SJSA1 (cell line): Measurements from ENCODE around the gene CHRNA9. TPM values are rescaled to one million over a fixed set of nuclear protein-coding genes. Genes with fewer than 3 reads are reported as not detected.
"Not testable (repeated sequence)": the region's sequence is repeated elsewhere in the genome, so short reads cannot be mapped to it uniquely, and the experiment has no call there.

Experiments used
- DNase-seq, 2 experiments: peaks; one replicate each; pipeline ENCODE4 v3.0.0-alpha.2; 2015 to 2020; ENCODE audit warnings: low spot score in 2 of 2, low read depth in 1 of 2
- H3K27ac ChIP-seq: fragments of 250-450 bp; sonication (Bioruptor Pico); 2 replicates; pipeline ENCODE4 v1.5.1; 2020; ENCODE audit warnings: mild to moderate bottlenecking, moderate library complexity
- H3K27me3 ChIP-seq: fragments of 250-450 bp; sonication (Bioruptor Pico); replicated peaks from 2 replicates; pipeline ENCODE4 v1.5.1; 2020; ENCODE audit warnings: mild to moderate bottlenecking, moderate library complexity
- H3K36me3 ChIP-seq: fragments of 250-450 bp; sonication (Bioruptor Pico); 2 replicates; pipeline ENCODE4 v1.5.1; 2020; ENCODE audit warnings: mild to moderate bottlenecking
- H3K4me1 ChIP-seq: fragments of 250-450 bp; sonication (Bioruptor Pico); replicated peaks from 2 replicates; pipeline ENCODE4 v1.6.1; 2021; ENCODE audit warnings: mild to moderate bottlenecking
- H3K4me3 ChIP-seq: fragments of 250-450 bp; sonication (Bioruptor Pico); 2 replicates; pipeline ENCODE4 v1.5.1; 2020; ENCODE audit warnings: mild to moderate bottlenecking
- H3K9me3 ChIP-seq: fragments of 250-450 bp; sonication (Bioruptor Pico); replicated peaks from 2 replicates; pipeline ENCODE4 v1.5.1; 2020; ENCODE audit warnings: mild to moderate bottlenecking
- total RNA-seq: library from RNA; depleted of rRNA; stranded (reverse); fragments of >200 nt; shearing (Covaris generic); gene quantifications from 2 replicates; pipeline ENCODE4 v1.2.3, GENCODE V29; 2014

Gene CHRNA9
- total RNA-seq, 1 experiment from 2014 or later: not detected

DNA sequence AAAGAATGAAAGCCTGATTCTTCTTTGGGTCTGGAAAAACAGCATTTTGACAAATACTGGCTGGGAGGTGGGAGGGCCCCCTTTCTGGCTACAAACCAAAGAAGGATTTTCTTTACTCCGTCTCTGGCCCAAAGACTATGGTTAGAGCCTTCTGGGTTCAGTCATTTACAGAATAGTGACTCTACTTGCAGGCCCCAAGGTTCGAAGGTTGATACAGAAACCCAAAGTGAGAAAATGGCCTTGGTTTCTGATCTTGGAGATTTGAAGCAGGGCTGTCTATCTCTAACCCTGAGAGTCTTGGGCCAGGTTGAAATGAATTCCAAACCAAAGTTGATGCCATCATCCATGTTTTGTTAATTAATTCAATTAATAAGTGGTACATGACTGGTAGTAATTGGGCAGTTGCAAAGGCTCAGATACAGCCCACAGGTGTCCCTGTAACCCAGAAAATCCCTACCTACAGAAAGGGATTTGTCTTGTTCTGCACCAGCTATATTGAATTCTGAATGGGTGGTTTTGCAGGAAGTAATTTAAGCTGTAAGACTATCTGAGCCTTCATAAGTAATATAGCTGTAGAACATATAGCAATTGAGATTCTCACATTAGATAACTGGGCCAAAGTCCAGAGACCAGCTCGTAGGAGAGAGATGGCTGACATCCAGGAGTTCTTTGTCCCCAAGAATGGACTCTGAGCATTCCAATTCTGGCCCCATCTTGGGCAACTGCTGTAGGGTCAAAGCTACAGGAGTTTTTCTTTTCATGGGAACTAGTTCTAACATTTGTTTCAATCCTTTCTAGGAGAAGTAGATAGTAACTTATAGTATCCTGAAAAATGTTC lies 34.5 kb downstream of the CHRNA9 start:
- Histone ChIP-seq H3K27me3 (no peaks in the 10 kb centered on the region), H3K9me3 (no peaks in the 10 kb centered on the region)
- no peak for DNase-seq

DNA sequence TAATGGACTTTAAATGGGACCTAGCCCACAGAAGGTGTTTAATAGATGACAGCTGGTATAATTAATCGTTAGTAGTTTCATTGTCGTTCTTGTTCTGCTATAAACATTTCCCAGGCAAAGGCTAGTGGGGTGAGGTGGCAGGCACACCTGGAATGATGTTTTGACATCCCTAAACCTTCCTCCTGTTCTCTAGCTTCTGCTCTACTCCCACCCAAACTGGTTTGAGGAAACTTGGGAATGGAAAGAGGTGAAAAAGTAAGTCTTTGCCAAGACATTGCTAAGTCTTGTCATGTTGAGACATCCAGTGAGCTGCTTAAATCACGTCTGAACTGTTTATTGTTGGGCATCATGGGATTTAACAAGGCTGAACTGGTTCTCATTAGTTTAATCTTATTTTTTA lies 37.5 kb downstream of the CHRNA9 start:
- Histone ChIP-seq H3K27ac (no peak overlapping the region), H3K4me3 (no peak overlapping the region), H3K27me3 (no peaks in the 10 kb centered on the region), H3K4me1 (no peaks in the 10 kb centered on the region), H3K36me3 (no peaks in the 10 kb centered on the region), H3K9me3 (no peaks in the 10 kb centered on the region)
- no peak for DNase-seq

More for the DNA sequence above, 34.5 kb downstream of the CHRNA9 start:
- Histone ChIP-seq H3K4me3 (no peak overlapping the region), H3K4me1 (no peaks in the 10 kb centered on the region), H3K27ac (no peak overlapping the region), H3K36me3 (no peaks in the 10 kb centered on the region)

DNA sequence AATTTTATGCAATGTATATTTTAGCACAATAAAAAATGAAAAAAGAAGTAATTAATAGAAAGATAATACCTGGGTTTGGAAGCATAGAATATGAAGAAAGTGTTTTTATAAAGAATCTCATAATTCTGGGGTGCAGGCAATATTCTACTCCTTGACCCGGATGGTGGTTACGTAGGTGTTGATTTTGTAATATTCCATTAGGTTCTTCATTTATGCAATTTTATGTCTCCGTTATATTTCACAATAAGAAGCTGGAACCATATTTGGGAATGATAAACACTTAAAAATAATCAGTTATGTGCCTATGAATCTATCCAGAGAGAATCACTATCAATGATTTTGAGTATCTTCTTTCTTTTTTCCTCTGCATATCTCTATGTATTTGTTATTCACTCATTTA lies 38.5 kb downstream of the CHRNA9 start:
- Histone ChIP-seq H3K4me1 (no peaks in the 10 kb centered on the region), H3K4me3 (no peak overlapping the region), H3K27ac (no peak overlapping the region), H3K9me3 (no peaks in the 10 kb centered on the region), H3K27me3 (no peaks in the 10 kb centered on the region), H3K36me3 (no peaks in the 10 kb centered on the region)
- DNase-seq: no peak

DNA sequence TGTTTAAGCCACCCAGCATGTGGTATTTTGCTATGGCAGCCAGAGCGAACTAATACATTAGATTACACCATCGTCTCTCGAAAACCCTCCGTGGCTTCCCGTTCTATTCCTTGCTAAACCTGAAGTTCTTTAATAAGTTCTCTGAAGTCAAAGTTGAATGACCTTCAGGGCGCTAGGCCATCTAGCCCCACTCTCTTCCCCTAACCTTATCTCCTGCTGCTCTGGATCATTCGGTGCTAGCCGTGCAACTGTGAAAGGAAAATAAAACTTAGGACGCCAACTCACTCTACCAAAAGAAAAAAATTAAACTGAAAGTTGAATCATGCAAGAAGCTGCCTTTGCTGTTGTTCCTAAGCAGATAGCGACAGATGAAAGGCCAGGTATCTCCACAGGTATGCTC lies 40.0 kb downstream of the CHRNA9 start:
- H3K27me3 ChIP-seq: no peaks in the 10 kb centered on the region
- no peak for DNase-seq
- H3K9me3 ChIP-seq: no peaks in the 10 kb centered on the region
- H3K27ac ChIP-seq: no peak overlapping the region
- H3K4me1 ChIP-seq: no peaks in the 10 kb centered on the region
- no peaks in the 10 kb centered on the region for H3K36me3 ChIP-seq
- no peak overlapping the region for H3K4me3 ChIP-seq

DNA sequence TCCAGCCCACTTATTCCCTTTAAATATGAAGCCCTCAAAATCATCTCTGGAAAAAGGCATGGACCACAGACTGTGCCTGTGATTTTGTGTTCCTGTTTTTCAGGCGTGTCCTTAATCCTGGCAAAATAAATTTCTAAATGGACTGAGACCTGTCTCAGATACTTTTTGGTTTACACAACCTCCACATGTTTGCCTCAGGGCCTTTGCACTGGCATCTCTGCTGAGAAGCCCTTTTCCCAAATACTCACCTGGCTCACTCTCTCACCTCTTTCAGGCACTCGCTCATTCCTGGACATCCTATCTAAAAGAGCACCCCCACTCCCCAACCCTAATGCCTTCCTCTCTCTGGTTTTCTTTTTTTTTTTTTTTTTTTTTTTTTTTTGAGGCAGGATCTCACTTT lies 40.5 kb downstream of the CHRNA9 start:
- no peak for DNase-seq
- Histone ChIP-seq H3K36me3 (no peaks in the 10 kb centered on the region), H3K4me3 (no peak overlapping the region), H3K27me3 (no peaks in the 10 kb centered on the region), H3K9me3 (no peaks in the 10 kb centered on the region), H3K4me1 (no peaks in the 10 kb centered on the region), H3K27ac (no peak overlapping the region)

DNA sequence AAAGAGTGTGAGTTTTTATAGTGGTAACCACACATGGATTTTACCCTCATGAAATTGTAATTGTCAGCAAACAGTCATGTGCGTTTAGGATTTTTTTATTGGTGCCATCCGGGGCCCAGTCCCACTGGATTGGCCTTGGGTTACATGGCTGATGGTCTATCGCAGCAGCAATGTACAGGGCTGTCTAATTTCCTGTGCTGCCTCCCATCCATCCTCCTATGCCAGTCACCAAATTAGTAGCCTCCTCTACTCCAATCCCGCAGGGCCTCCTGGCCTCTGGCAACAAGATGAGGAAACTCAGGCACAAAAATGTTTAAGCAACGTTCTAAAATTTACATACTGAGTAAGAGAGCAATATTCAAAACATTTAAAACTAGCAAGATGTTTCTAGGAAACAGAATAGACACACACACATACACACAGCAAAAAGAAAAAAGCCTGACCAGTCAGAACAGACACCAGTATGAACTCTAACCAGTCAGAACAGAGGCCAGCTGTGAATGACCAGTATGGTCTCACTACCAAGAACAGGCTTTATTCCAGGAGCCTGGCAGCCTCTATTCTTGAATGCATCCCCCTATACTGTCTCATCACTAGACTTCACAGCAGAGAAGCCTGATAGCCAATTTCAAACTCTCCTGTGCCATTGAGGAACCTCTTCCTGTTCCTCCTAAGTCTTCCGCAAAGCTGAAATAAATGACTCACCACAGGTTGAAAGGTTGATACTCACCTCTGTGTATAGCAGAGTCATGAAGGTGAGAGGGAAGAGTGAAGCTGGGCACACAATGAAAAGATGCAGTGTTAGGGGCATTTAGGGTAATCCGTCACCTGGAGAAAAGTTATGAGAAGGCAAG lies 42.6 kb downstream of the CHRNA9 start:
- no peaks in the 10 kb centered on the region for H3K36me3 ChIP-seq
- no peak overlapping the region for H3K27ac ChIP-seq
- no peak for DNase-seq

DNA sequence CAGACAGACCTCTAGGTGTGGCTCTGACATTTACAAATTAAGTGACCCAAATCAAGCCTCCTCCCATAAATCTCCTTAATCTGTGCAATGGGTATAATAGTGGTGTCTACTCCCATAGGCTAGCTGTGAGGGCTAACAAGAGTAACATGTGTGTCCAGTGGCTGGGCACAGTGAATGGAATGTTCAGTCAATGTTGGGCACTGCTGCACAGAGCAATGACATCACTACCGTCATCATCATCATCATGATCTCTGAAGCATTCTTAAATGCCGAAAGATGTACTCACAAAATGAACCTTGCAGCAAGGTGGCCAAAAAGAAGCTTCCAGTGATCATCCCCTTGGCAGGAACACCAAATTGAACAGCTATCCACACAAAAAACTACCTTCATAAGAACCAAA lies 43.5 kb downstream of the CHRNA9 start:
- H3K9me3 ChIP-seq: no peaks in the 10 kb centered on the region
- no peaks in the 10 kb centered on the region for H3K27me3 ChIP-seq
- H3K4me1 ChIP-seq: no peaks in the 10 kb centered on the region
- H3K4me3 ChIP-seq: no peak overlapping the region
- no peak overlapping the region for H3K27ac ChIP-seq
- no peaks in the 10 kb centered on the region for H3K36me3 ChIP-seq
- DNase-seq: no peak

More for the DNA sequence above, 42.6 kb downstream of the CHRNA9 start:
- no peaks in the 10 kb centered on the region for H3K4me1 ChIP-seq
- no peaks in the 10 kb centered on the region for H3K9me3 ChIP-seq
- H3K4me3 ChIP-seq: no peak overlapping the region
- no peaks in the 10 kb centered on the region for H3K27me3 ChIP-seq

DNA sequence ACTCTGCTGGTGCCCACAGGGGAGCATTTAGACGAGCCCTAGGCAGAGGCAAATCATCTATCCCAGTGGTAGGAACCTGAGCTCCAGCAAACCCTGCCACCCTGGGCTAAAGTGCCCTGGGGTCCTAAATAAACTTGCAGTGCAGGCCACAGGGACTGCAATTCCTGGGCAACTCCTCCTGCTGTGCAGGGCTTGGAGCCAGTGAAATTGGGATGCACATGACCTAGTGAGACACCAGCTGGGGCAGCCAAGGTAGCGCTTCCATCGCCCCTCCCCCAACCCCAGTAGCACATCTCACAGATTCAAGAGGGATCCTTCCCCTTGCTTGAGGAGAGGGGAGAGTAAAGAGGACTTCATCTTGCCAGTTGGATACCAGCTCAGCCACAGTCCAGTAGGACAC lies 44.1 kb downstream of the CHRNA9 start:
- no peaks in the 10 kb centered on the region for H3K4me1 ChIP-seq
- no peaks in the 10 kb centered on the region for H3K36me3 ChIP-seq
- no peak overlapping the region for H3K4me3 ChIP-seq
- no peaks in the 10 kb centered on the region for H3K27me3 ChIP-seq
- H3K27ac ChIP-seq: no peak overlapping the region
- no peaks in the 10 kb centered on the region for H3K9me3 ChIP-seq
- no peak for DNase-seq

DNA sequence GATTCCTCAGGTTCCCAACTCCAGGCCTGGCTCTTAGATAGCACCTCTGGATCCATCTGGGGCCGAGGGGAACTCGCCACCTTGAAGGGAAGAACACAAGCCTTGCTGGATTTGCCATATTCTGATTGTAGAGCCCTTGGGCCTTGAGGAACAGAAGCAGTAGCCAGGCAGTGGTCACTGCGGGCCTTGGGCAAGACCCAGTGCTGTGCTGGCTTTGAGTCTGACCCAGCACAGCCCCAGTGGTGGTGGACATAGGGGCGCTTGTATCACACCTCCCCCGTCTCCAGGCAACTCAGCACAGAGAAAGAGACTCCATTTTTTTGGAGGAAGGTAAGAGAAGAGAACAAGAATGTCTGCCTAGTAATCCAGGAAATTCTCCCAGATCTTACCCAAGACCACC lies 45.5 kb downstream of the CHRNA9 start:
- H3K36me3 ChIP-seq: no peaks in the 10 kb centered on the region
- H3K27ac ChIP-seq: no peak overlapping the region
- no peaks in the 10 kb centered on the region for H3K4me1 ChIP-seq
- H3K9me3 ChIP-seq: no peaks in the 10 kb centered on the region
- DNase-seq: no peak
- no peak overlapping the region for H3K4me3 ChIP-seq
- no peaks in the 10 kb centered on the region for H3K27me3 ChIP-seq

DNA sequence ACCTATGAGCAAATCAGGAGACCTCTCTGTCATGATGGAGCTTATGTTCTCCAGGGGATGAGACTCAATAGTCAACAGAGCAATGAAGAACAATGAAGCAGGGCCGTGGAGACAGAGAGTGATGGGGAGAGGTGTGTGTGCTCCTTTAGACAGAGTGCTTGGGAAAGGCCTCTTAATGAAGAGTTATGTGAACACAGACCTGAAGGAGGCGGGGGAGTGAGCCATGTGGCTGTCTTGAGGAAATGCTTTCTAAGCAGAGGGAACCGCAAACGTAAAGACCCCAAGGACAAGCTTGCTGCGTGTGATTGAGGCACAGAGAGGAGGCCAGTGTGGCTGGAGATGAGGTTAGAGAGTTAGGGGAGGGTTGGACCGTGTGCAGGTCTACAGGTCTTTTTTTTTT lies 53.1 kb downstream of the CHRNA9 start:
- Histone ChIP-seq H3K36me3 (no peaks in the 10 kb centered on the region), H3K4me3 (no peak overlapping the region), H3K27ac (no peak overlapping the region), H3K27me3 (no peaks in the 10 kb centered on the region), H3K4me1 (no peaks in the 10 kb centered on the region), H3K9me3 (no peaks in the 10 kb centered on the region)
- no peak for DNase-seq

DNA sequence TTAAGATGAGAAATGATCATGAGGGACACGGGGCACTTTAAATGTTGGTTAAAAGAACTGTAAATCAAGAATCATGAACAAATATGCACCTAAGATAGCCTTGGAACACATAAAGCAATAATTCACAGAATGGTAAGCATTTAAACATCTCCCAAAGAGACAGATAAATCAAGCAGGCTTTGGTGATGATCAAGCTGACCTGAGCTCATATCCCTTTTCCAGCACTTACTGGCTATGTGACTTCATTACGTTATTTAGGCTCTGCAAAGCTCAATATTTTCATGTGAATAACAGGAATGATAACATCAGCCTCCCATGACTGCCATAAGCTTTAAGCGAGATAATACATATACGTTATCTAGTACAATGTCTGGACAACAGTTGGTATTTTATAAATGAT lies 54.9 kb downstream of the CHRNA9 start:
- H3K27me3 ChIP-seq: no peaks in the 10 kb centered on the region
- H3K4me1 ChIP-seq: no peaks in the 10 kb centered on the region
- H3K27ac ChIP-seq: no peak overlapping the region
- no peak overlapping the region for H3K4me3 ChIP-seq
- no peak for DNase-seq
- no peaks in the 10 kb centered on the region for H3K36me3 ChIP-seq
- no peaks in the 10 kb centered on the region for H3K9me3 ChIP-seq

DNA sequence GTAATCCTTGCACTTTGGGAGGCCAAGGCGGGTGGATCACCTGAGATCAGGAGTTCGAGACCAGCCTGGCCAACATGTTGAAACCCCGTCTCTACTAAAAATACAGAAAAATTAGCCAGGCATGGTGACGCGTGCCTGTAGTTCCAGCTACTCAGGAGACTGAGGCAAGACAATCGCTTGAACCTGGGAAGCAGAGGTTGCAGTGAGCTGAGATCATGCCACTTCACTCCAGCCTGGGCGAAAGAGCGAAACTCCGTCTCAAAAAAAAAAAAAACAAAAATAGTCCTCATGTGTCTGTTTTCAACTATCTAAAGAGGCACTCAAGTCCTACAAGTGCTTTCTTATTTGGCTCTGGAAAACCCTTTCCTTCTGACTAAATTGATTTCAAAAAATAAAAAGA lies 57.1 kb downstream of the CHRNA9 start:
- not testable (repeated sequence) for H3K27ac ChIP-seq, DNase-seq, H3K36me3 ChIP-seq, H3K9me3 ChIP-seq, H3K27me3 ChIP-seq, H3K4me3 ChIP-seq, H3K4me1 ChIP-seq

DNA sequence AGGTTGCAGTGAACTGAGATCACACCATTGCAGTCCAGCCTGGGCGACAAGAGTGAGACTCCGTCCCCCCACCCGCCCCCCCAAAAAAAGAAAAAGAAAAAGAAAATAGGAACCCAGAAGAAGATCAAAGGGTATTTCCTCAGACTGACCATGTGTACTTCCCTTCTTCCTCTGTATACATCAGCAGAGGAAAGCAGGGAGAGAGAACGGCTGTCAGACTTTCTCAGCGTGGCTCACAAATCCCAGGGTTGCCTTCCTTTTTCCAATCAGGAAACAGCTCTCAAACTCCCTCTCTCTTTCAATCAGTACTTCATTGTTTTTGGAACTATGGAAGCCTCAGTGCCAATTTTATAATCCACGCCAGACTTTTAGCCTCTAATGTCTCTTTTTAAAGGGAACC lies 59.1 kb downstream of the CHRNA9 start:
- DNase-seq: no peak
- Histone ChIP-seq H3K9me3 (no peaks in the 10 kb centered on the region), H3K4me1 (no peaks in the 10 kb centered on the region), H3K27me3 (no peaks in the 10 kb centered on the region), H3K36me3 (no peaks in the 10 kb centered on the region), H3K27ac (no peak overlapping the region), H3K4me3 (no peak overlapping the region)

DNA sequence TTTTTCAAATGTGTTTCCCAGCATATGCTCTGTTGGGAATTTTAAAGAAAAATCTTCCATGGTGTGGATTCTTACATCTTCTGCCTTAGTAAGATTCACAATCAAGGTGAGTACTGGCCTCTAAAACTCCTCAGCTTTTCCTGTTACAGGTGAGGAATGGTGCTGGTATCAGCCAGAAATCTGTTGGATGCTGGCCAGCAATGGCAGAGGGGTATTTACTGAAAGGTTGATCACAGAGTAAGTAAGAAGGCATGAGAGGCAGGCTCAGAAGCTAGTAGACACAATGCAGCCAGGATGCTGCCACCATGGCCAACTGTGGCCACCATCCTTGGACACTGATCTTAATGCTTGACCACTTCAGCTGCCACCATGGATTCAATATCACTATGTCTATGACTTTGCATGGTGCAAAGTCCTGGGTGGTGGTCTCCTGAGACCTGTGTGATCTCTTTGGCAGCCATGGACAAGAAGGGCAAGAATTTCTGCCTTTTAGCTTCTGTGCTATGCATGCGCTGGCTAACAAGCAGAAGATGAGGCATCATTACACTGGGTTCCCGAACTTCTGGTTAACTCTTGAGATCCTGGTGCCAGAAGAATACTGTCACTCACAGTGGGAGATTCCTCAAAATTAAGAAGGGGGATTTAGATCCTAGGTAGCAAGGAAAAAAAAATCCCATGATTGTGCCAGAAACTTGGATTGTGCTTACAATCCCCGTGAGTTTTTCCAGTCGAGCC lies 60.2 kb downstream of the CHRNA9 start:
- no peaks in the 10 kb centered on the region for H3K9me3 ChIP-seq
- H3K36me3 ChIP-seq: no peaks in the 10 kb centered on the region
- DNase-seq: no peak
- no peaks in the 10 kb centered on the region for H3K27me3 ChIP-seq
- H3K4me3 ChIP-seq: no peak overlapping the region
- H3K27ac ChIP-seq: no peak overlapping the region
- no peaks in the 10 kb centered on the region for H3K4me1 ChIP-seq
